Trophoblast cell (in vitro differentiated cells and primary cell): Measurements from ENCODE around the gene TSPYL2.

ENCODE experiments used
- DNase-seq, 2 donors: peaks; one replicate each; pipeline ENCODE4 v3.0.0-alpha.2; 2016
- H2AFZ ChIP-seq: 2 replicates; pipeline ENCODE4 v1.6.1; 2013; ENCODE audit warnings: low read length, moderate library complexity, mild to moderate bottlenecking; ENCODE audit not compliant: insufficient read depth, poor library complexity
- H2AK5ac ChIP-seq: 2 replicates; pipeline ENCODE4 v1.6.1; 2013; ENCODE audit warnings: mild to moderate bottlenecking, low read length
- H2BK120ac ChIP-seq: 2 replicates; pipeline ENCODE4 v1.6.1; 2013; ENCODE audit warnings: low read length, mild to moderate bottlenecking, moderate library complexity; ENCODE audit not compliant: insufficient read depth, poor library complexity
- H2BK12ac ChIP-seq: 2 replicates; pipeline ENCODE4 v1.6.1; 2013; ENCODE audit warnings: mild to moderate bottlenecking, low read length, moderate library complexity
- H2BK5ac ChIP-seq: 2 replicates; pipeline ENCODE4 v1.6.1; 2013; ENCODE audit warnings: low read length, low read depth, moderate library complexity, mild to moderate bottlenecking; ENCODE audit not compliant: poor library complexity
- H3K14ac ChIP-seq: 2 replicates; pipeline ENCODE4 v1.6.1; 2013; ENCODE audit warnings: mild to moderate bottlenecking, low read length
- H3K18ac ChIP-seq: 2 replicates; pipeline ENCODE4 v1.6.1; 2013; ENCODE audit warnings: mild to moderate bottlenecking, low read length
- H3K23ac ChIP-seq: 2 replicates; pipeline ENCODE4 v1.6.1; 2013; ENCODE audit warnings: low read length
- H3K27ac ChIP-seq: 2 replicates; pipeline ENCODE4 v1.5.1; 2013; ENCODE audit warnings: low read depth, mild to moderate bottlenecking, inconsistent platforms, low read length, moderate library complexity
- H3K27me3 ChIP-seq: 2 replicates; pipeline ENCODE4 v1.6.1; 2013; ENCODE audit warnings: inconsistent platforms, mild to moderate bottlenecking, low read length, moderate library complexity; ENCODE audit not compliant: insufficient read depth
- H3K36me3 ChIP-seq, 2 experiments: 1 replicate in 1 of 2; 2 replicates in 1 of 2; pipeline ENCODE4 v1.6.1; 2013; ENCODE audit warnings: low read length in 2 of 2, mild to moderate bottlenecking in 2 of 2, moderate library complexity in 1 of 2; ENCODE audit not compliant: insufficient read depth in 2 of 2, control insufficient read depth in 1 of 2
- H3K4ac ChIP-seq: 2 replicates; pipeline ENCODE4 v1.6.1; 2013; ENCODE audit warnings: low read depth, mild to moderate bottlenecking, low read length, moderate library complexity
- H3K4me1 ChIP-seq, 2 experiments: 1 replicate in 1 of 2; 2 replicates in 1 of 2; pipeline ENCODE4 v1.6.1; 2013; ENCODE audit warnings: low read length in 2 of 2, mild to moderate bottlenecking in 2 of 2, moderate library complexity in 1 of 2; ENCODE audit not compliant: insufficient read depth in 2 of 2, control insufficient read depth in 1 of 2
- H3K4me2 ChIP-seq: 2 replicates; pipeline ENCODE4 v1.6.1; 2013; ENCODE audit warnings: inconsistent platforms, mild to moderate bottlenecking, low read length, moderate library complexity
- H3K4me3 ChIP-seq: 2 replicates; pipeline ENCODE4 v1.5.1; 2013; ENCODE audit warnings: mild to moderate bottlenecking, low read depth, low read length, inconsistent platforms
- H3K79me1 ChIP-seq: one replicate; pipeline ENCODE4 v1.6.1; 2013; ENCODE audit warnings: low read length
- H3K79me2 ChIP-seq: 2 replicates; pipeline ENCODE4 v1.6.1; 2013; ENCODE audit warnings: low read length, mild to moderate bottlenecking; ENCODE audit not compliant: control insufficient read depth, insufficient read depth, poor library complexity
- H3K9ac ChIP-seq: 2 replicates; pipeline ENCODE4 v1.6.1; 2013; ENCODE audit warnings: mild to moderate bottlenecking, low read length
- H3K9me3 ChIP-seq: 2 replicates; pipeline ENCODE4 v1.6.1; 2013; ENCODE audit warnings: low read depth, mild to moderate bottlenecking, control low read depth, inconsistent platforms, low read length; ENCODE audit not compliant: insufficient read depth
- H4K12ac ChIP-seq: 2 replicates; pipeline ENCODE4 v1.6.1; 2013; ENCODE audit warnings: low read depth, mild to moderate bottlenecking, low read length, moderate library complexity
- H4K8ac ChIP-seq: 2 replicates; pipeline ENCODE4 v1.6.1; 2013; ENCODE audit warnings: low read depth, mild to moderate bottlenecking, low read length, moderate library complexity
- H4K91ac ChIP-seq: one replicate; pipeline ENCODE4 v1.6.1; 2013; ENCODE audit warnings: low read depth, mild to moderate bottlenecking, low read length, moderate library complexity
- WGBS: extraction: QIAGEN DNeasy Blood & Tissue Kit; methylation state at CpG from one replicate; pipeline ENCODE4 v1.1.7; 2013; ENCODE audit warnings: missing lambda C conversion rate; ENCODE audit not compliant: insufficient read length, insufficient coverage; ENCODE audit errors: extremely low coverage; 5-methylcytosine and 5-hydroxymethylcytosine counted together

TSPYL2 gene

DNA sequence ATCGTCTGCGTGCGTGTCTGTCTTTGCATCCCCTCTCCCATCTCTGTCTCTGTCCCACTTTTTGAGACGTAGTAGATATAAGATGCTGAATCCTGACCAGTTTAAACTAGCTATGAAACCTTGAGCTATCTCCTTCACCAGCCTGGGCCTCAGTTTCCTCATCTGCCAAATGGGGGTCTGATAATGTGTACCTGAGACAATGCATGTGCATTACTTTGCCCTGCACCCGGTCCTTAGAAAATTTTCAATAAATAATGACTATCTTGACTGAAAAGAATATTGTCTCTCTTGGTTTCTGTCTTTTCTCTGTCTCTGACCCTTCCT, 12.4 kb downstream of the TSPYL2 start:
- WGBS: no CpG with 5 or more reads among the region's 5 CpGs
- Histone ChIP-seq H2BK12ac (no peak overlapping the region), H3K9me3 (no peaks in the 10 kb centered on the region), H3K23ac (no peak overlapping the region), H3K79me1 (peaks cover 5% of the 10 kb centered on the region), H3K4me2 (peak overlapping the region; percentile 56), H4K12ac (peak overlapping the region; percentile 84), H3K27ac (peak overlapping the region; percentile 68), H2BK5ac (no peak overlapping the region), H3K9ac (no peak overlapping the region), H3K4ac (no peak overlapping the region), H3K27me3 (no peaks in the 10 kb centered on the region), H3K18ac (peak overlapping the region; percentile 52), H3K36me3 (no peaks in the 10 kb centered on the region), H2AFZ (peak overlapping the region; percentile 5), H4K91ac (no peak overlapping the region), H3K4me3 (peak overlapping the region; percentile 86), H2AK5ac (no peak overlapping the region), H4K8ac (peak overlapping the region; percentile 62), H2BK120ac (peak overlapping the region; percentile 27), H3K79me2 (no peaks in the 10 kb centered on the region), H3K14ac (peak overlapping the region; percentile 62), H3K4me1 (no peaks in the 10 kb centered on the region)
- no peak for DNase-seq

DNA sequence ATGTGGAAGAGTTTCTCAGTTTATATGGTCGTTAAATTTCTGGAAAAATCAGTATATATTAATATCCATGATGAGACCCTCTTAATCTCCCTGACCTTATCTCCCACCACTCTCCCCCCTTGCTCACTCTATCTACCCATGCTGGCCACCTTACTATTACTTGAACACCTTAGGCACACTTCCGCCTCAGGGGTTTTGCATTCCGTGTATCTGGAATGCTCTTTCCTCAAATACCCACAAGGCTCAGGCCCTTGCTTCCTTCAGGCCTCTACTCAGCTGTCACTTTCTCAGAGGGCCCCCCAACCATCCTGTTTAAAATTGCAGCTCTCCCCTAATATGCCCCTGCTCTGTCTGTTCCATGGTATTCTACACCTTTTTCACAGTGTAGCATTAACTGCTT, 13.6 kb downstream of the TSPYL2 start:
- Histone ChIP-seq H4K12ac (no peak overlapping the region), H2BK12ac (no peak overlapping the region), H4K8ac (no peak overlapping the region), H3K79me1 (peaks cover 5% of the 10 kb centered on the region), H4K91ac (no peak overlapping the region), H3K4ac (no peak overlapping the region), H3K27me3 (no peaks in the 10 kb centered on the region), H3K9ac (no peak overlapping the region), H2AK5ac (no peak overlapping the region), H3K4me3 (no peak overlapping the region), H3K27ac (no peak overlapping the region), H3K23ac (no peak overlapping the region), H2BK120ac (no peak overlapping the region), H3K14ac (no peak overlapping the region), H3K79me2 (no peaks in the 10 kb centered on the region), H2AFZ (no peak overlapping the region), H3K4me2 (no peak overlapping the region), H3K18ac (no peak overlapping the region), H3K36me3 (no peaks in the 10 kb centered on the region), H3K4me1 (no peaks in the 10 kb centered on the region), H3K9me3 (no peaks in the 10 kb centered on the region), H2BK5ac (no peak overlapping the region)
- peak; percentile 24 to 56 for DNase-seq
- WGBS: no CpG with 5 or more reads among the region's 3 CpGs

DNA sequence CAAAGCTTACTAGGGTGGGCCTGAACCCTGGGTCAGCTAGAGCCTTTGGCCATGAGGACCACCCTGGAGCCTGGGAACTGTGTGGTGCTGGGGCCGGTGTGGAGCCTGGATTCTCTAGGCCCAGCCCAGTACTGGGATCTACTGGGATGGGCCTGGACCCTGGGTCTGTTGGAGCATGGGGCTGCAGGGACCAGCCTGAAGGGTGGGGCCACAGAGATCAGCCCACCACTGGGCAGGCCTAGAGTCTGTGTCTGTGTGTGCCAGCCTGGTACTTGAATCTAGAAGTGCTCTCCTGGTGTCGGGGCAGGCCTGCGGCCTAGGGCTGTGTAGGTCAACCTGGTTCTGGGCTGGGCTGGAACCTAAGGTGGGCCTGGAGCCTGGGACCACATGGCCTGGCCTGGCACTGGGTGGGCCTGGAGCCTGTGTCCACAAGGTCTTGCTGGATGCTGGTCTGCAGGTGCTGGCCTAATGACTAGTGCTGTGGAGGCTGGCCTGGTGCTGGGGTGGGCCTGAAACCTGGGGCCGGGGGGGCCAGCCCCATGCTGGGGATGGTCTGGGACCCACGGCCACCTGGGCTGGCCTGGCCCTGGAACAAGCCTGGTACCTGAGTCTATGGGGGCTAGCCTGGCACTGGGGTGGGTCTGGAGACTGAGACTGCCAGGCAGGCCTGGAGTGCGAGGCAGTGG, 32.8 kb downstream of the TSPYL2 start:
- no CpG with 5 or more reads among the region's 6 CpGs for WGBS
- H4K12ac ChIP-seq: no peak overlapping the region
- no peak overlapping the region for H3K4me2 ChIP-seq
- H2BK120ac ChIP-seq: no peak overlapping the region
- no peaks in the 10 kb centered on the region for H3K79me2 ChIP-seq
- H3K23ac ChIP-seq: no peak overlapping the region
- no peak overlapping the region for H4K8ac ChIP-seq
- H2AK5ac ChIP-seq: no peak overlapping the region
- H3K18ac ChIP-seq: no peak overlapping the region
- DNase-seq: no peak
- no peak overlapping the region for H2AFZ ChIP-seq
- no peaks in the 10 kb centered on the region for H3K79me1 ChIP-seq
- no peak overlapping the region for H4K91ac ChIP-seq
- H3K27ac ChIP-seq: no peak overlapping the region
- H3K4me3 ChIP-seq: no peak overlapping the region
- H3K36me3 ChIP-seq: no peaks in the 10 kb centered on the region
- no peak overlapping the region for H3K4ac ChIP-seq
- no peak overlapping the region for H2BK12ac ChIP-seq
- H3K4me1 ChIP-seq: peaks cover 0 to 5% of the 10 kb centered on the region in 2 experiments
- H3K9me3 ChIP-seq: no peaks in the 10 kb centered on the region
- no peaks in the 10 kb centered on the region for H3K27me3 ChIP-seq
- no peak overlapping the region for H2BK5ac ChIP-seq
- H3K9ac ChIP-seq: no peak overlapping the region
- H3K14ac ChIP-seq: no peak overlapping the region

DNA sequence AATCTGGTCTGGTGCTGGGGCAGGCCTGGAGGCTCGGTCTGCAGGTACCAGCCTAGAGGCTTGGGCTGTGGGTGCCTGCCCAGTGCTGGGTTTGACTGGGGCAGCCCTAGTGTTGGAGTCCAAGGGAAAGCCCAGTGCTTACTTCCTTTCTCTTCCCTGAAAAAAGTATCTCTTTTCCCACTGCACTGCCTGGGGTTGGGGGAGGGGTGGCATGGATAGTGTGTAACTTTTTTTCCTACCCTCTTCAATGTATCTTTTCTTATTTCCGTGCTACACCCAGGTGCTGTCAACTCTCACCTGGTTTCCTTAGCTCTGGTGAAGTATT, 33.3 kb downstream of the TSPYL2 start:
- no peaks in the 10 kb centered on the region for H3K79me1 ChIP-seq
- no peak overlapping the region for H3K4me3 ChIP-seq
- no peaks in the 10 kb centered on the region for H3K36me3 ChIP-seq
- no peak overlapping the region for H4K8ac ChIP-seq
- H3K27ac ChIP-seq: no peak overlapping the region
- no peak overlapping the region for H3K14ac ChIP-seq
- no peak overlapping the region for H2BK120ac ChIP-seq
- no peak overlapping the region for H4K91ac ChIP-seq
- peaks cover 0 to 5% of the 10 kb centered on the region in 2 experiments for H3K4me1 ChIP-seq
- H2AK5ac ChIP-seq: no peak overlapping the region
- no peak overlapping the region for H3K23ac ChIP-seq
- H3K9me3 ChIP-seq: no peaks in the 10 kb centered on the region
- H3K4me2 ChIP-seq: no peak overlapping the region
- H4K12ac ChIP-seq: no peak overlapping the region
- no peaks in the 10 kb centered on the region for H3K27me3 ChIP-seq
- H2AFZ ChIP-seq: no peak overlapping the region
- H2BK12ac ChIP-seq: no peak overlapping the region
- no peak overlapping the region for H3K18ac ChIP-seq
- H3K4ac ChIP-seq: no peak overlapping the region
- WGBS: no CpG with 5 or more reads among the region's 2 CpGs
- no peak overlapping the region for H3K9ac ChIP-seq
- no peak for DNase-seq
- no peaks in the 10 kb centered on the region for H3K79me2 ChIP-seq
- H2BK5ac ChIP-seq: no peak overlapping the region
